ENCODE measurements around the gene TASOR2.

TASOR2 gene, protein sequence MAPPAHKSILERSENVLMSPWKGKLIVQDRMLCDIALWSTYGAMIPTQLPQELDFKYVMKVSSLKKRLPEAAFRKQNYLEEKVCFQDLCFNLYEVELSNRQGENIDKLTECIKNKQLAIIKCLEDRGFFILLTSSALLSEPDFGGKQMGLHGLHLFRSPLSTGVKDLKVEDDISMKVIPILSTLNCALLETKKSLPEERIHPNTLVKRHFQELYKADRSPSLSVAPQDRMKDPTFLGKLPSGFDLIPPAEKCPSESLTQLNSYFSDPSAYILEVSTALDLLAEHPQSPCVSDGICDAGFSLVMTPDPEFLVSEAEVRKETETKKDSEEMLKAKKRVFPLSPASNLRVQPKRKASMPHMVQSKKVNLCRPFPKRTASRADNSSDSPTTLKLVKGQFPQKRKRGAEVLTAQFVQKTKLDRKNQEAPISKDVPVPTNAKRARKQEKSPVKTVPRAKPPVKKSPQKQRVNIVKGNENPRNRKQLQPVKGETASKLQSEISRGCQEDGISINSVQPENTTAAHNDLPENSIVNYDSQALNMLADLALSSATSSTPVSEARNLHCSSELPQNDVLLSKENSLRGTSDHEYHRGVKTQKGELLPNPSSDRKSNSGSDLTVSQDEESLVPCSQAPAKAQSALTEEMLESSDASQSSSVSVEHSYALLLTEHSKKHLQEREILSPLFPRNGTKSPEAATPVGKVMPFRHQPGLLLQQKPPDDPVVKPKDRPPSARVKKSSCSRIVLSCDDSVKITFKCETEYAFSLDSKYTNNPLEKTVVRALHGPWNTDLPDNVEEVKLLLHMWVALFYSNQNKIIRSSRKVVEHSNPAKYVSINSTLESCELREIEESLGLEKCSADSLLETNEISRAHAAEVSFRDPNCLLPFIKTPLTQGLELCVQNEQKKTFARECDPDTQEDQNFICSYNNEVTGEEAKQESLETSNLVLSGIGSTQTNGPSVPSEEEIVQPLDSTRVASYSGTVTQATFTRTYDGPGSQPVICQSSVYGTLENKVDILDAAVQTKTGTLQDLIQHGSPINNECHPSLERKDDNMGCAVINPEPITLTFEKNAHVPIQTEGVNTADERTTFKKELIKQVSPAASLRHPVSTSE (N-terminal part only)

GRCh38 chr10:5684318-5684970 lies at the start of gene TASOR2:
Gene TASOR2 (plus strand): TSS chr10:5684838. CDS start chr10:5720643, 35,805 bp downstream.
- peak; percentile 99 for DNase-seq

GRCh38 chr10:5634918-5635317 lies 49.7 kb upstream of the TASOR2 start:
- DNase-seq: no peak

GRCh38 chr10:5638494-5638893 lies 46.1 kb upstream of the TASOR2 start:
- DNase-seq: no peak

- no peak for DNase-seq
Measured at GRCh38 chr10:5639066-5639465, 45.6 kb upstream of the TASOR2 start.

DNA sequence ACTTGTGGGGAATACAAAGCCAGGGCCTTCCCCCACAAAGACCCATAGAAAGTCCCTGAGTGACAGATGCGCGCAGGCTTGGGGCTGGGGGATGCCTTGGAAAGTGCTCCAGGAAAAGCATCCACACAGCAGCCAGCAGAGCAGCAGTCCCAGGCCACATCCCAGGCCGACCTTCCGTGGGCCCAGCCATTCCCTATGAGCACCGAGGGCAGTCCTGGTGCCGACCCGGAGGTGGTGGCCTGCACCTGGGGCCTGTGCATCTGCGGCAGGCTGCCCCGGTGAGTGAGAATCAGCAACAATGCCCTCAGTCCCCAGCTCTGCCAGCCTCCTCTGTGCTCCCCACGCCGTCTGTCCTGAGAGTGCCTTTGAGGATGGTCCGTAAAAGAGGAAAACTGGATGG lies 44.6 kb upstream of the TASOR2 start:
- no peak for DNase-seq

DNA sequence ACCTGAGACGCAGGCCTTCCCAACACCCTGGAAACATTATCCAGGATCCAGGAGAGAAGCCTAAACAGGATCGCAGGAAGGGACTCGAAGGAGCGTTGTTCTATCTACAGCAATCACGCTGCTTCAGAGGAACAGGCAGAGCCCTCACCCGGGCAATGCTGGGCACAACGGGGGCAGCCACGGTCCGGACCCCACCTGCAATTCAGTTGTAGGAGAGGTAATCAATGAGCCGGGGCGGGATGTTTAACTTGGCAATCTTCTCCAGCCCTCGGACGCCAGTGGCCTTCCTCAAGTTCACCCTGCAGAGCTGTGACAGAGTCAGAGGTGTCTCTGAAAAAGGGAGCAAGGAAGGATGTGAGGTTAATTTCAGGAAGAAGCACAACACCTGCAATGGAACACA lies 44.1 kb upstream of the TASOR2 start:
- no peak for DNase-seq

GRCh38 chr10:5641501-5641900 lies 43.1 kb upstream of the TASOR2 start:
- DNase-seq: no peak

DNA sequence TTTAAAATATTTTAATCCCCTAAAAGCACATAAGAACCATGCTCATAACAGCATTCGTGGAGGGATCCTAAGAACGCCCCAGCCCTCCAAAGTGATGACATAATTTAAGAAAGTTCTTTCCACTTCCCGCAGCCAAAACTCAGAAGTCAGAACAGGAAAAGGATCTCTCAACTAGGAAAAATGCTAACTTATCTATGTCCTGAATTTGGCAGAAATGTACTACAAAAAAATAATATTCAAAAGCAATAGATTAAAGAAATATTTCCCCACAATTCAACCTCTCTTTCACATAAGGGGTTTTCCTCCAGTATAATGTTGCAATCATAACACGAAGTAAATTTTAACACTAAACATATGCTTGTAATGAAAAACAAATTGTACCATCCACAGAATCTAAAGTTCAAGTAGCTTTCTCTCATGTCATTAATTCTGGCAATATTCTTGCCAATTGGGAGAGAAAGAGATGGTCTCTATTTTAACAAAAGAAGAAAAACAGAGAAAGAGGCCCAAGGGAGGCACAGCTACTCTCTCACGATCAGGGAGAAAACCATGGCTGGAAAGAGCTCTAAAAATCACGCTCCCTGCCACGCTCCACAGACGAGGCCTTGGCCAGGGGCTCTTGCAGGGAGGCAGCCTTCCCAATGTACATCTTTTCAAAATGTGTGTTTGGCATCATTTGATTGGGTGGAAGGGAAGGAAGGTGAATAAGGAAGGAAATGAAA lies 41.1 kb upstream of the TASOR2 start:
- no peak for DNase-seq

DNA sequence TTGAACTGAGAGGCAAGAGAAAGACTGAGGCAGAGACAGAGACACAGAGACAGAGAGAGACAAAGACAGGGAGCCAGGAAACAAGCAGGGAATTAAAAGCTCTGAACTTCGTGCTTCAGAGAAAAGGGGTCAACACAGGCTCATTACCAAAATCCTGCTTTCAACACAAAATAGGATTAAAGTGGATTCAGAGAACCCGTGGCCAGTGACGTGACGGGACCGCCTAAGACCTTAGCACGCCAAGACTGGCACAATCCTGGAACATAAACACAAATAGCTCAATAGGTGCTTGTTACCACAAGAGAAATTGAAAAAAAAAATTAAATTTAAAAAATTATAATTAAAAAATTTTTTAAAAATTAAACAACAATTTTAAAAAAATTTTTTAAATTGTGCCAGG lies 39.7 kb upstream of the TASOR2 start:
- DNase-seq: no peak

- DNase-seq: no peak
Measured at GRCh38 chr10:5645375-5645774, 39.3 kb upstream of the TASOR2 start.

- no peak for DNase-seq
Measured at GRCh38 chr10:5645944-5646617, 38.6 kb upstream of the TASOR2 start.

GRCh38 chr10:5647507-5648240 lies 37.0 kb upstream of the TASOR2 start:
- no peak for DNase-seq

DNA sequence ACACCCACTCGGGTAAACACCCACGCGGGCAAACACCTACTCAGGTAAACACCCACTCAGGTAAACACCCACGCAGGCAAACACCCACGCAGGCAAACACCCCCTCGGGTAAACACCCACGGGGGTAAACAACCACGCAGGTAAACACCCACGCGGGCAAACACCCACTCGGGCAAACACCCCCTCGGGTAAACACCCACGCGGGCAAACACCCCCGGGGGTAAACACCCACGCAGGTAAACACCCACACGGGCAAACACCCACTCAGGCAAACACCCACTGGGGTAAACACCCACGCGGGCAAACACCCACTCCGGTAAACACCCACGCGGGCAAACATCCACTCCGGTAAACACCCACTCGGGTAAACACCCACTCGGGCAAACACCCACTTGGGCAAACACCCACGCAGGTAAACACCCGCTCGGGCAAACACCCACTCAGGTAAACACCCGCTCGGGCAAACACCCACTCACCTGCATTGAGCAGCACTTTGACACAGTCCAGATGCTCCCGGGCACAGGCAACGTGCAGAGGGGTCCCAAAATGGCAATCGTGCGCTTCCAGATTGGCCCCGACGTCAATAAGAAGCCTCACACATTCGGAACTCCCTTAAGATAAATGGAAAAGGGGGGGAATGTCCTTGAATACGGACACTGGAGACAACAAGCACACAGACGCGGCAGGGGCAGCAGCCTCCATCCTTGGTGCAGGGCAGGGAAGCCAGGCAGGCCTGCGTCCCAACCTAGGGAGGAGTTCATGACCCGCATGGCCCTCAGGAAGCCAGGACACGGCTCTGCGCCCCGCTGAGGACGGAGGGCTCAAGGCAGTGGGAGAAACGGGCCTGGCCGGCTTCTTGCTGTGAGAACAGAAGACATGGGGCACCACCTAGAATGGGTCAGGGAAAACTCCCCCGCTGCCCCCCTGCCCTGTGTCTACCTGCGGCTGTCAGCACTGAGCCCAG lies 35.9 kb upstream of the TASOR2 start:
- DNase-seq: no peak

GRCh38 chr10:5649746-5650145 lies 34.9 kb upstream of the TASOR2 start:
- DNase-seq: no peak

DNA sequence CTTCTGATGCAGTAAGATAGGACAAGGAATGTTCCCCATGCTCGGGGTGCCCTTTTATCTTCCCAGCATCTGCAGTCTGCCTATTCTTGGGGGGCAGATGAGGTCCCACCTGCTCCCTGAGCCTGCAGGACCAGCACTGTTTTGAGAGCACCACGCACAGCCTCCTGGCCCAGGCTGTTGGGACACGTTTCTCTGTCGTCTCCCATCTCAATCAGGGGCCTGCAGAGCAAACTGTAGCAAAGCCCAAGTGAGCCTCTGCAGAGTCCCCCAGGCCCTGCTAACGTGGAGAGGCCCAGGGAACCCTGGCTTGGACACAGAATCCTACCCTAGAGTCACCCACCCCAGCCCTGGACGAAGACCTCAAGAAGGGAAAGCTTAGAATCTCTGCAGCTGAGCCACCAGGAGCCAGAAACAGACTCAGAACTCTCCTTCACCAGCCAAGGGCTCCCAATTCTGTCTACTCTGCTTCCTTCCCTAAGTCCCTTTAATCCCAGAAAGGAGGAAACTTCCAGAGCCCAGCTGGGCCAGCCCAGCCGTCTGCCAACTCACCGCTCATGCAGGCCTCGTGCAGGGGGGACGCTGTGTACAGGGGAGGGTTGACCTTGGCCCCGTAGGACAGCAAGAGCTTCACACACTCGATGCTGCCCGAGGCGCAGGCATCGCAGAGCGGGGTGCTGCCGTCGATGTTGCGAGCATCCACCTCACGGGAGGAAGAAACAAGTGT lies 33.8 kb upstream of the TASOR2 start:
- DNase-seq: no peak

- no peak for DNase-seq
Measured at GRCh38 chr10:5651388-5651764, 33.3 kb upstream of the TASOR2 start.

GRCh38 chr10:5652746-5653145 lies 31.9 kb upstream of the TASOR2 start:
- no peak for DNase-seq

DNA sequence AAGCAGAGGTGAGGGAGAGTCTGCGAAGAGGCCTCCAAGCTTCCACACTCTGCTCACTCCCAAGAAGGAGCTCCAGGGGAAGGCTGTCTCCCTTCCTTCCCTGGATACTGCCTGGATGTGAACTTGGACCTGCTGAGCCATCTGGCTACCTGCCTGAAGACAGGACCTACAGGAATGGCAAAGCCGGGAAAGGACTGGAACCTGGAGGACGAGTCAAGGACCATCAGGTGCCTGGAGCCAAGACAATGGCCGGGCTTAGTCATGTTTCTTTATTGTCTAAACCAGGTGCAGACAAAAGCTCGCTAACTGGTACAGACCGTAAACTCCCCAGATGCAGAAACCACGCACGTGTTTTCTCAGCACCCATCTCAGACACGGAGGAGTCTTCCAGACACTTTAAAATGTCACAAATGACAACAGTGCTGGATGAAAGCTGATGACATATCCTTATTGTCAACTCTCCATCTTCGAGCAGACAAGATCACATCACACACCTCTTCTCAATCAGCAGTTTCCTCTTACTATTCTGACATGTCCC lies 30.4 kb upstream of the TASOR2 start:
- no peak for DNase-seq

DNA sequence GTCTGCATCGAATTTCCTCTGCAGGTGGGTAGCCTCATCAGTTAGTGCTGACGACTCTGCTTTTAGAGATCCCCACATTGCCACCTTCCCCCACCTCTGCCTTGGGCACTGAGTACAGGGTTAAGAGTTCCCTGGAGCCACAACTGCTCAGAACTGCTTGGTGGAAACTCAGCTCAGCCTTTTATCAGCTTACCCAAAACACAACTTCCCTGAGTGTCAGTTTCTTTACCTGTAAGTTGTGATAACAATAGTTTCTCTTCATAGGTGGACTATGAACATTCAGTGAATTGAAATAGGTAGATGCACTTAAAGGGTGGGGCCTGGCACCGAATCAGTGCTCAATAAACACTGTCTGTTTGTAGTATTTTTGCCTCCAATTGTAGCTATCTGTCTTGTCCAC lies 29.5 kb upstream of the TASOR2 start:
- DNase-seq: no peak

Data from inflammatory macrophage treated with lipopolysaccharide for 4 hours (primary cell).